A549 treated with CpdA at 1 μM for 4 hours (cell line): ENCODE data around the gene RCSD1. TPM values are rescaled to one million over a fixed set of nuclear protein-coding genes. Genes with fewer than 3 reads are reported as not detected.

Experiments
- total RNA-seq: library from RNA; stranded (reverse); fragments of 200-300 nt; extraction: Qiagen RNA extraction; gene quantifications from 5 replicates; pipeline ENCODE4 v1.2.3, GENCODE V29; 2022; ENCODE audit warnings: low read depth

Gene RCSD1
- 0.07 to 0.15 TPM (median 0.09 TPM) in 4 of 5 replicates, not detected in the other for total RNA-seq

GRCh38 chr1:167629681-167630567 is at the start of gene RCSD1:
Gene RCSD1 (plus strand): TSS chr1:167630232. CDS start chr1:167630424, 192 bp downstream.

GRCh38 chr1:167721617-167722151 is 91.7 kb downstream of the RCSD1 start, which contains the start of gene MPZL1:
Gene MPZL1 (plus strand): TSS chr1:167721982. CDS start chr1:167722152, 170 bp downstream.

Other genes starting within 250 kb of the RCSD1 start
- gene CD247, start 111.7 kb upstream of the RCSD1 start, total RNA-seq = 0.19 to 0.38 TPM (median 0.29 TPM) in 3 of 5 replicates, not detected in the others
- 74.8 to 97.3 TPM (median 92.2 TPM) in 5 replicates for gene CREG1, start 76.5 kb upstream of the RCSD1 start, total RNA-seq
- gene MPZL1, start 91.8 kb downstream of the RCSD1 start, total RNA-seq = 106 to 122 TPM (median 116 TPM) in 5 replicates